ENCODE results near the gene VAV3.

The VAV3 gene

DNA sequence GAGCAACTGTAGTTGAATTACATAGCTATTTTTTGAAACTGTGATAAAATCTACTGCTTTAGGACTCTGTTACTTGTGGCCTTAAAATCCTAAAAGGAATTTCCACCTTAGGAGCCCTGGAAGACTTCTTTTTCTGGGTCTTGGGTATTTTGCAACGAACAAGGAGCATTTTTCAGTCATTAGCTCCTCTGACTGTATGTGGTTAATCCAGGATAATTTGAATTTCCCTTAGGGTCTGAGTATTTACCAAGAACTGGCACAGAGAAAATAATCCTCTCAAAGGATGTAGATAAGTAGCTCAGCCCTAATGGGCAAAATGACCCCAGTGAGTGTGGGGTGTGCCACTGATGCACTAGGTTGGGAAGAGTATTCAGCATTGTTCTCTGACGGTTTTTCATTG lies 170.4 kb downstream of the VAV3 start:
- H3K27ac ChIP-seq, result no peak overlapping the region
- TF ChIP-seq CTCF (conservative IDR thresholded peaks at IDR 0.05), result no peak

DNA sequence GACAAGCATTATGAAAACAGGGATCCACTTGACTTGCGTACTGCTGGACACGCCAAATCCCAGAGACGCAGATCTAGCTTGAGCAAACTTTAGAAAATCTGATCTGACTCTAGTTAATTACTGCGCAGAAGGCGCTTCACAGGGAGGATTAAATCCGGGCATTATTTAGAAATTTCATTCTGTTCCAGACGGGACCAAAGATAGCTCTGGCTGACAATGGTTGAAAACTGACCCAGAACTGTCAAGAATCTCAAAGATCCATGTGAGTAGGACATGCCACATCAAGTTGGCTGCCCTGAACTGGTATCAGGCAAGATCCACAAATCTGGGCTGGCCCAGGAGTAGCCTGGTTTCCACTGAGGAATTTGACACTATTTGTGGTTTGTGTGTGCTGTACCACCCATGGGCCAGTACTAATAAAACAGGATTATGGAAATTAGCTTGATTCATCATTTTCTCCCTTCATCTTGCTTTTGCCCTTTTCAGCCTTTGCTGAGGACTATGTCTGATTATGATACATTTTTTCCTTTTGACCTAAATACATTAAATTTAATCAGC lies 171.0 kb downstream of the VAV3 start:
- no peak for TF ChIP-seq CTCF (conservative IDR thresholded peaks at IDR 0.05)
- H3K27ac ChIP-seq, result no peak overlapping the region

- no peak overlapping the region for H3K27ac ChIP-seq
- TF ChIP-seq CTCF (conservative IDR thresholded peaks at IDR 0.05), result no peak
Observed at GRCh38 chr1:107791348-107791747, 173.6 kb downstream of the VAV3 start.

- no peak overlapping the region for H3K27ac ChIP-seq
- no peak for TF ChIP-seq CTCF (conservative IDR thresholded peaks at IDR 0.05)
Observed at GRCh38 chr1:107789817-107790524, 175.0 kb downstream of the VAV3 start.

DNA sequence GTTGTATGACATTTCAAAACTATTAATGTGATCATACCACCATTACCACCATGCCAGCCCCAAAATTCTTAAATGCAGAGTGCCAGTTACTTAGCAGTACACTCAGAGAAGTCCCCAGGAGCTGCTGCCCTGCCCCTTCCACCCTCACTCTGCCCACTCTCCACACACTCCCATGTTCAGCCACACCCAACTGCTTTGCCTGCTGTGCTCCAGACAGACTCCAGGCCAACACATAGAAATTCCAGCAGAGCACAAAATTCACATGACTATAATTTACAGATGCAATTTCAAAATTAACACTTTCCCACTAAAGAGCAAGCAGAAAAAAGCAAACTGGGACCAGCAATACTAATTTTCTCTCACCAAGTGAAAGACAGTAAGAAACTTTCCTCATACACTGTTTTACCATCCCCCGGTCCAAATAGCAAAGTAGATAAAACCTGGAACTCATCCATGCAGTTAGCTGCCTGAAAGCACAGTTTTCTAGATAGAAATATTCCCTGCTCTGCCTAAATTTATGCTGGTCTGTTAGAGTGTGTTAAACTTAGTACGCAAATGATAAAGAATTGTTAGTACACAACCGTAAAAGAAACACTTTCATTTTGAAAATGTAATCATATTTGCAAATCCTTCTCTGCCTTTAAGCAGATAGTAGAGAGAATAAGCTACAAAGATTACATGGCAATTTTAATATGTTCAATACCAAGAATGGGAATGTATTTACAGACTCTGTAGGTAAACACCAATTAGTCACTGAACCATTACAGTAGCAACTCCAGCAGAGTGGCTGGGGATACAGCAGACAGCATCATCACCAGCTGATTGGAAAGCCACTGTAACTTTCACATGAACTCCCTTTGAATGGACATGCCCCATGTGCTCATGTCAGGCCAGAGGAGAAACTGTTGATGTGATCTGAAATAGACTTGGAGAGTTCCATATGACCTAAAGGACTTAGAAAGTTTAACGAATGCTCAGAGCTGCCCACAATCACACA lies 176.5 kb downstream of the VAV3 start:
- peak overlapping the region; percentile 34 for H3K27ac ChIP-seq
- no peak for TF ChIP-seq CTCF (conservative IDR thresholded peaks at IDR 0.05)

DNA sequence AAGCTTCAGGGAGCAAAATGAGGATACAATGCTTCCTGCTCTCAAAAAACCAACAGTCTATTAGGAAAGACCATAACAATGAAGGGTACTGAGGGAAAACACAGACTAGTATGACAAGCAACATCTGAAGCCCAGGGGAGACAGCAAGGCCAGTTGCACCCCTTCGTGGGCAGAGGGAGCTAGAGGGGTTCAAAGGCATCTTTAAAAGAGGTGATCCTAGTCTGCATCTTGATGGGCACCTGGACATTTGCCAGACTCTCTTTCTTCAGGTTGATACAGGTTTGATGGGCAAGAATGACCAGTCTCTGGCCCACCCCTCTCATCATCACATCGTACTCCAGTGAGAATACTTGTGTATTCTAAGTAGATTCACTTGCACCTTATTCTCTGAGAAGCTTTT lies 177.7 kb downstream of the VAV3 start:
- no peak overlapping the region for H3K27ac ChIP-seq
- no peak for TF ChIP-seq CTCF (conservative IDR thresholded peaks at IDR 0.05)

DNA sequence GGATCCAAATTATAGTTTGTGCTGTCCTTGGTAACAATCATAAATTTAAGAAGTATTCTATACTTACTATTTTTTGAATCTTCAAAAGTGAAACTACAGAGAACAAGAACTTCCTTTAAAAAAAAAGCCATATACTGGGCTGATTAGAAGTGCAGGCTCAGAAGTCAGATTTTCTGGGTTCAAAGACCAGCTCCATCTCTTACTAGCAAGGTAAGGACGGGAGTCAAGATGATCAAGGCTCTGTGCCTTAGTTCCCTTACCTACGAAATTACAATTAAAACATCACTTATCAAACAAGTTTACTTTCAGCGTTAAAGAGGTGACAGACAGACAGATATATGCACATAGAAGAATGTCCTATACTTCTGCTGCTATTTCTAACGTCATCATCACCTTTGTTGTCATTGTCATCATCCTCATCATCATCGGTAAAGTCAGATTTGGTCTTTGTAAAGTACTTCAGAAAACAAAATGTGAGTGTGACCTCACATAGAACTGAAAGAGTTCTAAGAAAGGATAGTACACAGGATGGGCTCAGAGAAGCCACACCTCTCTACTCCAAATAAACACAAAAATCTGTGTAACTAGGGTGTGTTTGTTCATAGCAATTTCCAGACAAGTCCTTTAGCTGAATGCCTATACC lies 178.7 kb downstream of the VAV3 start:
- no peak overlapping the region for H3K27ac ChIP-seq
- no peak for TF ChIP-seq CTCF (conservative IDR thresholded peaks at IDR 0.05)
